Kidney epithelial cell (primary cell): Measurements from ENCODE around the gene NDUFV1. TPM values are rescaled to one million over a fixed set of nuclear protein-coding genes. Genes with fewer than 3 reads are reported as not detected.
A peak's percentile ranks its signal among the peaks of the same experiment; 100 is the strongest.

Experiments used
- DNase-seq: peaks from one replicate; pipeline ENCODE4 v3.0.0-alpha.2; 2010; ENCODE audit warnings: low read depth
- H3K27me3 ChIP-seq: 2 replicates; pipeline ENCODE4 v1.6.0; 2011; ENCODE audit warnings: low read length; ENCODE audit not compliant: control insufficient read depth, insufficient read depth
- H3K36me3 ChIP-seq: 2 replicates; pipeline ENCODE4 v1.5.1; 2011; ENCODE audit warnings: low read length; ENCODE audit not compliant: control insufficient read depth, insufficient read depth
- H3K4me3 ChIP-seq: 2 replicates; pipeline ENCODE4 v1.5.1; 2011; ENCODE audit warnings: low read depth, mild to moderate bottlenecking, control low read depth, low read length
- total RNA-seq: library from RNA; depleted of rRNA; stranded (reverse); fragments of >200 nt; gene quantifications from 2 replicates; pipeline ENCODE4 v1.2.3, GENCODE V29; 2015
- TF ChIP-seq, protein P1 (sequence below): IDR thresholded peaks from 2 replicates; pipeline ENCODE4 v1.5.1; 2011; ENCODE audit warnings: mild to moderate bottlenecking, moderate library complexity, low read length, control low read depth, inconsistent platforms; ENCODE audit not compliant: insufficient read depth, poor library complexity, severe bottlenecking

Gene NDUFV1
- total RNA-seq, 1 donor from 2014 or later, result 262 TPM

DNA sequence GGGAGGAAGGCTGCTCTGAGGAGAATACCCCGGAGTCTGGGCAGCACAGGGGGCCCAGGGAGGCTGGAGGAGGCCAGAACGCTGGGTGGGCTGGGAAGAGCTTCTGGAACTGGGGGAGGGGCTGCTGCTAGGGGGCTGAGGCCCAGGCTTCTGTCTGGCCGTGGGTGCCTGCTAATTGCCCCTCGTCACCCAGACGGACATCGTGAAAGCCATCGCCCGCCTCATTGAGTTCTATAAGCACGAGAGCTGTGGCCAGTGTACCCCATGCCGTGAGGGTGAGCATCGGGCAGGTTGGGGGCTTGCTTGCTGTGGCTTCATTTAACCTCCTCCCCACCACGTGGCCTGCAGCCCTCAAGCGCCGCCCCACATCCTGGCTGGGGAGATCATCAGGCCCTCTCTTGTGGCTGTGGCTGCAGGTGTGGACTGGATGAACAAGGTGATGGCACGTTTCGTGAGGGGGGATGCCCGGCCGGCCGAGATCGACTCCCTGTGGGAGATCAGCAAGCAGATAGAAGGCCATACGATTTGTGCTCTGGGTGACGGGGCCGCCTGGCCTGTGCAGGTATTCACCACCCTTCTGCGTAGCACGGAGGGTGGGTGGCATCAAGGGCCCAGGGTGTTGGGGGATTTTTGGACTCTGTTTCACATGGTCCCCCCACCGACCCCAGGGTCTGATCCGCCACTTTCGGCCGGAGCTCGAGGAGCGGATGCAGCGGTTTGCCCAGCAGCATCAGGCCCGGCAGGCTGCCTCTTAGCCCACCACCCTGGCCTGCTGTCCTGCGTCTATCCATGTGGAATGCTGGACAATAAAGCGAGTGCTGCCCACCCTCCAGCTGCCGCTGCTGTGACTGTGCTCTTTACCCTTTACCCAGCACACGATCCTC, 5.2 kb downstream of the NDUFV1 start:
- Histone ChIP-seq H3K36me3 (no peaks in the 10 kb centered on the region), H3K4me3 (no peak overlapping the region), H3K27me3 (peaks cover 18% of the 10 kb centered on the region)
- DNase-seq, result no peak
- TF ChIP-seq, protein P1, sequence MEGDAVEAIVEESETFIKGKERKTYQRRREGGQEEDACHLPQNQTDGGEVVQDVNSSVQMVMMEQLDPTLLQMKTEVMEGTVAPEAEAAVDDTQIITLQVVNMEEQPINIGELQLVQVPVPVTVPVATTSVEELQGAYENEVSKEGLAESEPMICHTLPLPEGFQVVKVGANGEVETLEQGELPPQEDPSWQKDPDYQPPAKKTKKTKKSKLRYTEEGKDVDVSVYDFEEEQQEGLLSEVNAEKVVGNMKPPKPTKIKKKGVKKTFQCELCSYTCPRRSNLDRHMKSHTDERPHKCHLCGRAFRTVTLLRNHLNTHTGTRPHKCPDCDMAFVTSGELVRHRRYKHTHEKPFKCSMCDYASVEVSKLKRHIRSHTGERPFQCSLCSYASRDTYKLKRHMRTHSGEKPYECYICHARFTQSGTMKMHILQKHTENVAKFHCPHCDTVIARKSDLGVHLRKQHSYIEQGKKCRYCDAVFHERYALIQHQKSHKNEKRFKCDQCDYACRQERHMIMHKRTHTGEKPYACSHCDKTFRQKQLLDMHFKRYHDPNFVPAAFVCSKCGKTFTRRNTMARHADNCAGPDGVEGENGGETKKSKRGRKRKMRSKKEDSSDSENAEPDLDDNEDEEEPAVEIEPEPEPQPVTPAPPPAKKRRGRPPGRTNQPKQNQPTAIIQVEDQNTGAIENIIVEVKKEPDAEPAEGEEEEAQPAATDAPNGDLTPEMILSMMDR, result no peak

DNA sequence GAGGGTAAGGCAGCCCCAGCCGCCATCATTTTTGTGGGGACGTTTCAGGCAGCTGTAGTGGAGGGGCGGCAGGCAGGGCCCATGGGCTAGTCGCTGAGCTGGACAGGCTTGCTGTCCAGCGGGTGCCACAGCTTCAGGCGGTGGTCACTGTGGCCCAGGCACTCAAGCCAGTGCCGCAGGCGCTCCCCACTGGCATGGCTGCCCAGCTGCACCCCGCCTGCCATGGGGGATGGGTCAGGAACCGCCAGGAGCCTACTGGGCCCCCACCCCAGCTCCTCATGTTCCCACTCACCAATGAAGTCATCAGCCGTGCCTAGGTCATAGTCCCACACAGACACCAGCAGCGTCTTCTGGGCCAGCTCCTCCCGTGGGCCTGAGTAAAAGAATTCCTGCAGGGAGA, 6.0 kb downstream of the NDUFV1 start:
- DNase-seq, result no peak
- TF ChIP-seq, protein P1, result no peak
- H3K4me3 ChIP-seq, result no peak overlapping the region
- H3K27me3 ChIP-seq, result peaks cover 24% of the 10 kb centered on the region
- no peaks in the 10 kb centered on the region for H3K36me3 ChIP-seq

DNA sequence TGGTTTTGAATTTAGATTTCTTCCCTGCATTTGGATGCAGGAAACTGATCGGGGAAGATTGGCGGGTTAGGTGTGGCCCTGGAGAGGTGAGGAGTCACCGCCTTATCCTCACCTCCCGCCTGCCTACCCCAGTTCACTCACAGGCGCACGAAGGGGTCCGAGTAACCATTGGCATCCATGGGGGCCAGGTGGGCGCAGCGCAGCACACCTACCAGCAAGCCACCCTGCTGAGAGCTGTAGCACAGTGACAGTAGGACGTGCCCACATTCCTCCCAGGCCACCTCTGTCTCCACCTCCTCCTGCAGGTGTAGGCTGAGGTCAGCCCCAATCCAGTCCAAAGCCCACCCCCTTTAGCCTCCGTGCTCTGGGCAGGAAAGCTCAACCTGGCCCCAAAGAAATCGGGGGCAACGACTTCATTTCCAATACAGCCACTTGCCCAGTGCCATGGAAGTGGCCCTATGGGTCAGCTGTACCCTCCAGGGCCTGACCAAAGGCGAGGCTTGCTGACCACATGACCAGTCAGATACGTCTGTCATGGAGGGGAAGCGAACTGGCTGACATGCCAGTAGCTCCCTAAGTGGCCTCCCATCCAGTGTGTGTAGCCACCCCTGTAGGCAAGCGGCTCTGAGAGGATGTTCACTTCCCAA, 6.7 kb downstream of the NDUFV1 start:
- H3K27me3 ChIP-seq, result peaks cover 24% of the 10 kb centered on the region
- DNase-seq, result no peak
- no peak overlapping the region for H3K4me3 ChIP-seq
- TF ChIP-seq, protein P1, result no peak
- H3K36me3 ChIP-seq, result no peaks in the 10 kb centered on the region

DNA sequence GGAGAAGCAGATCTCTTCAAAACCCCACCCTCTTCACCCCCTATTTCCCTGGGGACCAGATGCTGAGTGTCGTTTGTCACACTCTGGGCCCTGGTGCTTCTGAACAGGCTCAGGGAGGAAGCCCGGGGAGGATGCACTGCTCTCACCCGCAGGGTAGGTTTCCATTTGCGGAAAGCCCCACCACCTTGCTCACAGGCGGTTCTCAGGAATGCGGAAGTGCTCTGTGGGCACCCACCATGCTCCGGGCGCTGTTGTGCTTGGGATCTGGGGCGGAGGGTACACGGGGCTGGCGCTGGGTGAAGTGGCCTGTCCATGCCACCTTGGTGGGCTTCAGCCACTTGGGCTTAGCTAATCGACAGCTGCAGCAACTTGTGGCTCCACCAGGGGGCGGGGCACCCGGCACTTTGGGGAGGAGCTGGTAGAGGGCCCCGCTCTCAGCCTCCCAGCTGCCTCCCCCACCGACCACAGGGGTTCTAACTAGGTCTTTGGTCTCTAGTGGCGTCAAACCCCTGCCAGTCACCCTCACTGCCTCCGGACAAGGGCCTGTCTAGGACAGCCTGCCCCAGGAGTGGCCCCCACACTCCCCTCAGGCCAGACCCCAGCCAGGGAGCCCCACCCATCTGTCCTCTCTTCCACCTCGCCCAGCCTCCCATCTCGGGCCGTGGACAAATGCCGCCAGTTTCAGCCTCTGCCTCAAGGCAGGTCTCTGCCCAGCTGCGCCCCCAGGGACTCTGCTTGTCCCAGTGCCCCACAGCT, 7.4 kb downstream of the NDUFV1 start:
- Histone ChIP-seq H3K27me3 (peaks cover 24% of the 10 kb centered on the region), H3K4me3 (peak overlapping the region; percentile 1), H3K36me3 (no peaks in the 10 kb centered on the region)
- TF ChIP-seq, protein P1, result peak; percentile 68
- DNase-seq, result no peak

DNA sequence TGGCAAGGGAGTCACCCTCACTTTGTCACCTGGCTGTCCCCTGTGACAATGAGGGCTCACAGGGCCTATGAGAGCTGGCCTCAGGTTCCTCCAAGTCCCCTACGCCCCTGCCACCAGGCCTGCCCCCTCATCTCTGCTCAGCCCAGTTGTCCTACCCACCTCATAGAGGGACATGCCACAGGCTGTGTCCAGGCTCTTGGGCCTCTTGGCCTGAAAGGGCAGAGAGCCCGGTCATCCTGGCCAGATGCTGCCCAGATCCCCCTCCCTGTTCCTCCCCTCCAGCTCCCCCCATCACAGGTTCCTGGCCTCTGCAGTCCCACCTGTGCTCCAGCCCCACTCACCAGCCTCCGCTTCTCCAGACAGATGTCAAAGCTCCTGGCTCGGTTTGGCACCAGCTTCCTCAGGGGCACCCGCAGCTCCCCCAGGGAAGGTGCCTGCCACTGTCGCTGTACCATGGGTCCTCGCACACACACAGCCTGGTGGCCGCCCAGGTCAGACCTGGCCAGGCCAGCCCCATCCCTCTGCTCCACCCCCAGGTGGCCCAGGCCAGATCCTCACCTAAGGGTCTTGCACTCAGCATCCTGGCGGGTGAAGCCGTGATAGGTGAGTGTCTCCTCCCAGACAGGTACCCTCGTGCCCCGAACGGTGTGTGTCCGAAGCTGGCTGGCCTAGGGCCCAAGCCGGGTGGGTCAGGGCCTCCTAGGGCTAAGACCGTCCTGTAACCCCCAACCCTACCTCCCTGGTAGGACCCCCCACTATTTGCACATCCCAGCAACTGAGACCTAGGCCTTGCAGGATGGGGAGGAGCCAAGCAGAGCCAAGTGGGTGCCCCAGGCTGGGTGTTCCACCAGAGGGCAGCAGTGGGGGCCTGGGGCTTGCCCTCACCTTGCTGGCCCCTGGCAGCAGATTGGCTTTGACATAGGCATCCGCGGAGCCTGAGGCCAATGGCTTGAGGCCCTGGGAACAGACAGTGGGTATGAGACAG, 8.3 kb downstream of the NDUFV1 start:
- TF ChIP-seq, protein P1, result peak; percentile 66
- H3K36me3 ChIP-seq, result no peaks in the 10 kb centered on the region
- no peak overlapping the region for H3K4me3 ChIP-seq
- peaks cover 24% of the 10 kb centered on the region for H3K27me3 ChIP-seq
- DNase-seq, result no peak
